GM23338 (cell line): ENCODE data around the gene AGTRAP.

Experiments
- CREB1 ChIP-seq: fragments of 250-450 bp; sonication (Bioruptor Pico); IDR thresholded peaks from 2 replicates; pipeline ENCODE4 v1.5.0; 2020; ENCODE audit warnings: low read depth, mild to moderate bottlenecking, moderate library complexity
- CTCF ChIP-seq, 2 experiments: fragments of 200-600 bp in 1 of 2; sonication (generic) in 1 of 2; conservative IDR thresholded peaks; 2 replicates each; pipeline versions ENCODE4 v1.5.1 to v1.6.1; 2016 to 2017; ENCODE audit warnings: antibody characterized with exemption in 2 of 2, low read depth in 2 of 2, mild to moderate bottlenecking in 2 of 2, moderate library complexity in 1 of 2
- EZH2 ChIP-seq: fragments of 200-600 bp; sonication (generic); IDR thresholded peaks from one replicate; pipeline ENCODE4 v1.8.0; 2017; ENCODE audit warnings: antibody characterized with exemption, mild to moderate bottlenecking, low read depth; ENCODE audit not compliant: unreplicated experiment
- EZH2phosphoT487 ChIP-seq: fragments of 200-600 bp; sonication (generic); IDR thresholded peaks from one replicate; pipeline ENCODE4 v1.8.1; 2018; ENCODE audit warnings: antibody characterized with exemption; ENCODE audit not compliant: unreplicated experiment
- JUNB ChIP-seq: IDR thresholded peaks from one replicate; pipeline ENCODE4 v1.6.1; 2016; ENCODE audit warnings: antibody characterized with exemption; ENCODE audit not compliant: unreplicated experiment
- NANOG ChIP-seq: IDR thresholded peaks from 2 replicates; pipeline ENCODE4 v1.6.1; 2016; ENCODE audit warnings: antibody characterized with exemption, borderline replicate concordance
- POLR2AphosphoS5 ChIP-seq: IDR thresholded peaks from 2 replicates; pipeline ENCODE4 v1.6.1; 2016; ENCODE audit warnings: antibody characterized with exemption, low read depth
- STAT1 ChIP-seq: IDR thresholded peaks from one replicate; pipeline ENCODE4 v1.6.1; 2016; ENCODE audit warnings: antibody characterized with exemption; ENCODE audit not compliant: unreplicated experiment
- ZNF114 ChIP-seq: fragments of 250-450 bp; sonication (Bioruptor Pico); IDR thresholded peaks from 2 replicates; pipeline ENCODE4 v1.5.0; 2020; ENCODE audit warnings: mild to moderate bottlenecking, moderate library complexity
- ZNF331 ChIP-seq: fragments of 250-450 bp; sonication (Bioruptor Pico); IDR thresholded peaks from 2 replicates; pipeline ENCODE4 v1.5.0; 2020; ENCODE audit warnings: low read depth, mild to moderate bottlenecking, moderate library complexity
- TF ChIP-seq, protein P1 (sequence below): IDR thresholded peaks from one replicate; pipeline ENCODE4 v1.6.1; 2018; ENCODE audit warnings: antibody characterized with exemption; ENCODE audit not compliant: unreplicated experiment
- TF ChIP-seq, protein P2 (sequence below): IDR thresholded peaks from 2 replicates; pipeline ENCODE4 v1.6.1; 2016; ENCODE audit warnings: antibody characterized with exemption
- TF ChIP-seq, protein P3 (sequence below): fragments of 250-450 bp; sonication (Bioruptor Pico); IDR thresholded peaks from 2 replicates; pipeline ENCODE4 v1.5.0; 2020; ENCODE audit warnings: mild to moderate bottlenecking, moderate library complexity

- TF ChIP-seq CTCF (conservative IDR thresholded peaks at IDR 0.05; ENCODE audit: low read depth in 2 of 2) (no peak), EZH2 (no peak), EZH2phosphoT487 (no peak), JUNB (no peak), POLR2AphosphoS5 (no peak), CREB1 (CRISPR knock-in tag) (no peak), ZNF114 (CRISPR knock-in tag) (no peak), NANOG (no peak), STAT1 (no peak), ZNF331 (CRISPR knock-in tag) (no peak)
- TF ChIP-seq, protein P1, sequence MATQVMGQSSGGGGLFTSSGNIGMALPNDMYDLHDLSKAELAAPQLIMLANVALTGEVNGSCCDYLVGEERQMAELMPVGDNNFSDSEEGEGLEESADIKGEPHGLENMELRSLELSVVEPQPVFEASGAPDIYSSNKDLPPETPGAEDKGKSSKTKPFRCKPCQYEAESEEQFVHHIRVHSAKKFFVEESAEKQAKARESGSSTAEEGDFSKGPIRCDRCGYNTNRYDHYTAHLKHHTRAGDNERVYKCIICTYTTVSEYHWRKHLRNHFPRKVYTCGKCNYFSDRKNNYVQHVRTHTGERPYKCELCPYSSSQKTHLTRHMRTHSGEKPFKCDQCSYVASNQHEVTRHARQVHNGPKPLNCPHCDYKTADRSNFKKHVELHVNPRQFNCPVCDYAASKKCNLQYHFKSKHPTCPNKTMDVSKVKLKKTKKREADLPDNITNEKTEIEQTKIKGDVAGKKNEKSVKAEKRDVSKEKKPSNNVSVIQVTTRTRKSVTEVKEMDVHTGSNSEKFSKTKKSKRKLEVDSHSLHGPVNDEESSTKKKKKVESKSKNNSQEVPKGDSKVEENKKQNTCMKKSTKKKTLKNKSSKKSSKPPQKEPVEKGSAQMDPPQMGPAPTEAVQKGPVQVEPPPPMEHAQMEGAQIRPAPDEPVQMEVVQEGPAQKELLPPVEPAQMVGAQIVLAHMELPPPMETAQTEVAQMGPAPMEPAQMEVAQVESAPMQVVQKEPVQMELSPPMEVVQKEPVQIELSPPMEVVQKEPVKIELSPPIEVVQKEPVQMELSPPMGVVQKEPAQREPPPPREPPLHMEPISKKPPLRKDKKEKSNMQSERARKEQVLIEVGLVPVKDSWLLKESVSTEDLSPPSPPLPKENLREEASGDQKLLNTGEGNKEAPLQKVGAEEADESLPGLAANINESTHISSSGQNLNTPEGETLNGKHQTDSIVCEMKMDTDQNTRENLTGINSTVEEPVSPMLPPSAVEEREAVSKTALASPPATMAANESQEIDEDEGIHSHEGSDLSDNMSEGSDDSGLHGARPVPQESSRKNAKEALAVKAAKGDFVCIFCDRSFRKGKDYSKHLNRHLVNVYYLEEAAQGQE = no peak
- TF ChIP-seq, protein P2, sequence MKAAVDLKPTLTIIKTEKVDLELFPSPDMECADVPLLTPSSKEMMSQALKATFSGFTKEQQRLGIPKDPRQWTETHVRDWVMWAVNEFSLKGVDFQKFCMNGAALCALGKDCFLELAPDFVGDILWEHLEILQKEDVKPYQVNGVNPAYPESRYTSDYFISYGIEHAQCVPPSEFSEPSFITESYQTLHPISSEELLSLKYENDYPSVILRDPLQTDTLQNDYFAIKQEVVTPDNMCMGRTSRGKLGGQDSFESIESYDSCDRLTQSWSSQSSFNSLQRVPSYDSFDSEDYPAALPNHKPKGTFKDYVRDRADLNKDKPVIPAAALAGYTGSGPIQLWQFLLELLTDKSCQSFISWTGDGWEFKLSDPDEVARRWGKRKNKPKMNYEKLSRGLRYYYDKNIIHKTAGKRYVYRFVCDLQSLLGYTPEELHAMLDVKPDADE = no peak
- TF ChIP-seq, protein P3, sequence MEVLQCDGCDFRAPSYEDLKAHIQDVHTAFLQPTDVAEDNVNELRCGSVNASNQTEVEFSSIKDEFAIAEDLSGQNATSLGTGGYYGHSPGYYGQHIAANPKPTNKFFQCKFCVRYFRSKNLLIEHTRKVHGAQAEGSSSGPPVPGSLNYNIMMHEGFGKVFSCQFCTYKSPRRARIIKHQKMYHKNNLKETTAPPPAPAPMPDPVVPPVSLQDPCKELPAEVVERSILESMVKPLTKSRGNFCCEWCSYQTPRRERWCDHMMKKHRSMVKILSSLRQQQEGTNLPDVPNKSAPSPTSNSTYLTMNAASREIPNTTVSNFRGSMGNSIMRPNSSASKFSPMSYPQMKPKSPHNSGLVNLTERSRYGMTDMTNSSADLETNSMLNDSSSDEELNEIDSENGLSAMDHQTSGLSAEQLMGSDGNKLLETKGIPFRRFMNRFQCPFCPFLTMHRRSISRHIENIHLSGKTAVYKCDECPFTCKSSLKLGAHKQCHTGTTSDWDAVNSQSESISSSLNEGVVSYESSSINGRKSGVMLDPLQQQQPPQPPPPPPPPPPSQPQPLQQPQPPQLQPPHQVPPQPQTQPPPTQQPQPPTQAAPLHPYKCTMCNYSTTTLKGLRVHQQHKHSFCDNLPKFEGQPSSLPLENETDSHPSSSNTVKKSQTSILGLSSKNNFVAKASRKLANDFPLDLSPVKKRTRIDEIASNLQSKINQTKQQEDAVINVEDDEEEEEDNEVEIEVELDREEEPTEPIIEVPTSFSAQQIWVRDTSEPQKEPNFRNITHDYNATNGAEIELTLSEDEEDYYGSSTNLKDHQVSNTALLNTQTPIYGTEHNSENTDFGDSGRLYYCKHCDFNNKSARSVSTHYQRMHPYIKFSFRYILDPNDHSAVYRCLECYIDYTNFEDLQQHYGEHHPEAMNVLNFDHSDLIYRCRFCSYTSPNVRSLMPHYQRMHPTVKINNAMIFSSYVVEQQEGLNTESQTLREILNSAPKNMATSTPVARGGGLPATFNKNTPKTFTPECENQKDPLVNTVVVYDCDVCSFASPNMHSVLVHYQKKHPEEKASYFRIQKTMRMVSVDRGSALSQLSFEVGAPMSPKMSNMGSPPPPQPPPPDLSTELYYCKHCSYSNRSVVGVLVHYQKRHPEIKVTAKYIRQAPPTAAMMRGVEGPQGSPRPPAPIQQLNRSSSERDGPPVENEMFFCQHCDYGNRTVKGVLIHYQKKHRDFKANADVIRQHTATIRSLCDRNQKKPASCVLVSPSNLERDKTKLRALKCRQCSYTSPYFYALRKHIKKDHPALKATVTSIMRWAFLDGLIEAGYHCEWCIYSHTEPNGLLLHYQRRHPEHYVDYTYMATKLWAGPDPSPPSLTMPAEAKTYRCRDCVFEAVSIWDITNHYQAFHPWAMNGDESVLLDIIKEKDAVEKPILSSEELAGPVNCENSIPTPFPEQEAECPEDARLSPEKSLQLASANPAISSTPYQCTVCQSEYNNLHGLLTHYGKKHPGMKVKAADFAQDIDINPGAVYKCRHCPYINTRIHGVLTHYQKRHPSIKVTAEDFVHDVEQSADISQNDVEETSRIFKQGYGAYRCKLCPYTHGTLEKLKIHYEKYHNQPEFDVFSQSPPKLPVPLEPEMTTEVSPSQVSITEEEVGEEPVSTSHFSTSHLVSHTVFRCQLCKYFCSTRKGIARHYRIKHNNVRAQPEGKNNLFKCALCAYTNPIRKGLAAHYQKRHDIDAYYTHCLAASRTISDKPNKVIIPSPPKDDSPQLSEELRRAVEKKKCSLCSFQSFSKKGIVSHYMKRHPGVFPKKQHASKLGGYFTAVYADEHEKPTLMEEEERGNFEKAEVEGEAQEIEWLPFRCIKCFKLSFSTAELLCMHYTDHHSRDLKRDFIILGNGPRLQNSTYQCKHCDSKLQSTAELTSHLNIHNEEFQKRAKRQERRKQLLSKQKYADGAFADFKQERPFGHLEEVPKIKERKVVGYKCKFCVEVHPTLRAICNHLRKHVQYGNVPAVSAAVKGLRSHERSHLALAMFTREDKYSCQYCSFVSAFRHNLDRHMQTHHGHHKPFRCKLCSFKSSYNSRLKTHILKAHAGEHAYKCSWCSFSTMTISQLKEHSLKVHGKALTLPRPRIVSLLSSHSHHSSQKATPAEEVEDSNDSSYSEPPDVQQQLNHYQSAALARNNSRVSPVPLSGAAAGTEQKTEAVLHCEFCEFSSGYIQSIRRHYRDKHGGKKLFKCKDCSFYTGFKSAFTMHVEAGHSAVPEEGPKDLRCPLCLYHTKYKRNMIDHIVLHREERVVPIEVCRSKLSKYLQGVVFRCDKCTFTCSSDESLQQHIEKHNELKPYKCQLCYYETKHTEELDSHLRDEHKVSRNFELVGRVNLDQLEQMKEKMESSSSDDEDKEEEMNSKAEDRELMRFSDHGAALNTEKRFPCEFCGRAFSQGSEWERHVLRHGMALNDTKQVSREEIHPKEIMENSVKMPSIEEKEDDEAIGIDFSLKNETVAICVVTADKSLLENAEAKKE (CRISPR knock-in tag) = no peak
These were observed 23.7 kb upstream of the AGTRAP start for GRCh38 chr1:11712285-11712684.
